SKM-1 treated with dmso at 0.1 percent for 144 hours (cell line): ENCODE data around the gene ANKS1B.
"Not testable (repeated sequence)": the region's sequence is repeated elsewhere in the genome, so short reads cannot be mapped to it uniquely, and the experiment has no call there.

ENCODE experiments used
- DNase-seq: peaks from one replicate; lab custom pipeline; 2025; ENCODE audit not compliant: unreplicated experiment; lab: John Stamatoyannopoulos, UW

Gene ANKS1B

GRCh38 chr12:99709116-99709515 lies 275.6 kb downstream of the ANKS1B start:
- no peak for DNase-seq

- DNase-seq = no peak
Measured at GRCh38 chr12:99707883-99708282, 276.9 kb downstream of the ANKS1B start.

GRCh38 chr12:99706736-99707473 lies 277.8 kb downstream of the ANKS1B start:
- no peak for DNase-seq

- no peak for DNase-seq
Measured at GRCh38 chr12:99704458-99704857, 280.3 kb downstream of the ANKS1B start.

- DNase-seq = no peak
Measured at GRCh38 chr12:99704036-99704435, 280.7 kb downstream of the ANKS1B start.

GRCh38 chr12:99700032-99700431 lies 284.7 kb downstream of the ANKS1B start:
- DNase-seq = no peak

- DNase-seq = no peak
Measured at GRCh38 chr12:99695050-99695449, 289.7 kb downstream of the ANKS1B start.

- DNase-seq = no peak
Measured at GRCh38 chr12:99686142-99686541, 298.6 kb downstream of the ANKS1B start.

GRCh38 chr12:99680276-99680675 lies 304.5 kb downstream of the ANKS1B start:
- no peak for DNase-seq

GRCh38 chr12:99670635-99671034 lies 314.1 kb downstream of the ANKS1B start:
- DNase-seq = no peak

- DNase-seq = no peak
Measured at GRCh38 chr12:99658671-99659349, 325.9 kb downstream of the ANKS1B start.

- DNase-seq = no peak
Measured at GRCh38 chr12:99649551-99649950, 335.2 kb downstream of the ANKS1B start.

- DNase-seq = no peak
Measured at GRCh38 chr12:99648183-99648582, 336.6 kb downstream of the ANKS1B start.

- no peak for DNase-seq
Measured at GRCh38 chr12:99647453-99647852, 337.3 kb downstream of the ANKS1B start, which contains the start of gene GARIN6. GARIN6 (plus strand) TSS chr12:99647753; CDS start chr12:99648175, 422 bp downstream.

GRCh38 chr12:99644629-99645028 lies 340.1 kb downstream of the ANKS1B start:
- no peak for DNase-seq

GRCh38 chr12:99627459-99627858 lies 357.3 kb downstream of the ANKS1B start:
- no peak for DNase-seq

- not testable (repeated sequence) for DNase-seq
Measured at GRCh38 chr12:99624591-99624990, 360.1 kb downstream of the ANKS1B start.

GRCh38 chr12:99620159-99620479 lies 364.6 kb downstream of the ANKS1B start:
- no peak for DNase-seq

- no peak for DNase-seq
Measured at GRCh38 chr12:99619389-99620158, 365.2 kb downstream of the ANKS1B start.

GRCh38 chr12:99618657-99619056 lies 366.1 kb downstream of the ANKS1B start:
- DNase-seq = no peak

- no peak for DNase-seq
Measured at GRCh38 chr12:99611599-99611998, 373.1 kb downstream of the ANKS1B start.

GRCh38 chr12:99611117-99611516 lies 373.6 kb downstream of the ANKS1B start:
- DNase-seq = no peak
